Measurements from ENCODE around the gene SCARB2.

The SCARB2 gene

DNA sequence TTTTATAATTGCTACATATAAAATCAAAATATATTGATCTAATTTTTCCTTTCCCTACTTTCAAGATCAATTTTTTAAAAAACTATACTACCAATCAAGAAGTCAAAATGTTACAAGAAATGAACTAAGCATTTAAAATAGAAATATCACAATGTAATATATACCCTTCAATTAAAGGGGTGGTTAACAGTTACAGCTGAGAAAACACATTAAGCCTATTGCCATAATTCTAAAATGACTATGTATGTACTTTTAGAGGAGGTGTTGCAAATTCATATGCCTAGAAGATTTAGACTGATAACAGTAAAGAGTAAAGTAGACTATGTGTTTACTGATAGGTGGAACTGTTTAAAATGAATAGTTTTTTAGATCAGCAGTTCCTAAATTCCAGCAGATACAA, 69.1 kb downstream of the SCARB2 start:
- no peak for DNase-seq

DNA sequence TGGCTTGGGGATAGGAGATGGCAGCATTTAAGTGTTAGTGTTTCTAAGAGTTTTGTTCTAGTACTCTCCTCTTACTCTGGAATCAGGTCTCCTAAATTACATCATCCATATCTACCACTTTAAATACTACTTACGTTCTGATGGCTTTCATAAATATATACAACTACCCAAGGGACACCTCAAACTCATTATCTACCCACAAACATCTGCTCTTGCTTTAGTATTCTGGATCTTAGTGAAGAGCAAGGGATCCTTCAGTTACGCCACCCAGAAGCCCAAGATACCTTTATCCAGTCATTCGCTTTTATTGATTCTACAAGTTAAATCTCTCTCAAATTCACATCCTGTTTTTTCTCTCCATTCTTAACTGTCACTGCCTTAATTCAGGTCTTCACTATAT, 72.4 kb downstream of the SCARB2 start:
- DNase-seq, result no peak

DNA sequence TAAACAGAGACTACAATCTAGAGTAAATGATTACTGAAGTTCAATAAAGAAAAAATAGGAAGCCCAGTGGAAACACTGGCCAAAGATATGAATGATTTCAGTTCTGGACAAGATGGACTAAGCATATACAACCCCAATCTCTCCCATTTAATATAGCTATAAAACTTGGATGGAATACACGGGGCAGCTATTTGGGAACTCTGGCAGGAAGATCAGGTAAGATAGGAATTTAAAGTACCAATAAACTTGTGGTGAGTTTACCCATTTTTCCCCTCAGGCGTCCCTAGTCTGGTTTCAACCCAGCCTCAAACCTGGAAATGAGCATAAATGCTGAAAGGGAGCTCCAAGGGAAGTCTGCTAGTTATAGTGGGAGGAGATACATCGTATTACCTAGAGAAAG, 85.9 kb downstream of the SCARB2 start:
- DNase-seq, result no peak

DNA sequence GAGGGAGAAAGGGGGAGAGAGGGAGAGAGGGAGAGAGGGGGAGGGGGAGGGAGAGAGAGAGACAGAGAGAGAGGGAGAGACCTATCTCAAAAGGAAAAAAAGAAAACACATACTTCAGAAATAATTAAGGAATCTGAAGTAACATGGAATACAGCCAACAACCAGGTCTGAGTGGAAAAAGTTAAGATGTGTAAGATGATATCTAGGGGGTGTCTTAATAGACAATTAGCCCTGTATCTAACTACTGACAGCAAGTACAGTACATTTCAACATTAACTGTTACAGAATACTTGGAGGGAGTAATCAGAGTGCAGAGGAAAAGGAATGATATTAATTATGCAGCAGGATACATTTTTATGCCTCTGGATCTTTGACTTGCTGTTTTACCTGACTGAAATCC, 87.8 kb downstream of the SCARB2 start:
- DNase-seq, result no peak

DNA sequence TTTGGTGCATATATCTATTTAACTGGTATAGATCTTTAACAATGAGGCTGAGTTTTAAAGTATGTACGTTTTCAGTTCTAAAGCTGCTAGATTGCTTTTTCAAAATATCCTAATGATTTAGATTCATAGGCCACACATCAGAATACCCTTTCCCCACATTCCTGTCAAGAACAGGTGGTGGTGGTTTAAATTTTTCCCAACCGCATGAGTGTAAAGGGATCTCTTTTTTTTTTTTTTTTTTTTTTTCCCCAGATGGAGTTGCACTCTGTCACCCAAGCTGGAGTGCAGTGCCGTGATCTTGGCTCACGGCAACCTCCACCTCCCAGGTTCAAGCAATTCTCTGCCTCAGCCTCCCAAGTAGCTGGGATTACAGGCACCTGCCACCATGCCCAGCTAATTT, 93.4 kb downstream of the SCARB2 start:
- DNase-seq, result no peak

DNA sequence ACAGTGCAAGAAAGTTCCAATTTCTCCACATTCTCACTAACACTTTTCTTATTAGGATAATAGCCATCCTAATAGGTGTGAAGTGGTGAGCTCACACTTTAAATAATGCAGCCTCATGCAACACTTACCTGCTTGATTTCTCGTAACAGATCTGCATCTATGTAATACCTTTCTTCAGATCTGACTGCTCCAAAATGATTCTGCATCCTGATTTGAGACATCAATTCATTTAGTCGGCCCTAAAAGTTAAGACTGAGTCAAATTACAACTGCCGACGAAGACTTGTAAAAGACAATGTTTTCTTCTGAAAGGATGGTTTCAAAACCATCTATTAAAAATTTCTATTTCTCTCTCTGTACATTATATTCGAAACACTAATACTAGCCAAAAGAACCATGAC, 96.1 kb downstream of the SCARB2 start:
- DNase-seq, result no peak

DNA sequence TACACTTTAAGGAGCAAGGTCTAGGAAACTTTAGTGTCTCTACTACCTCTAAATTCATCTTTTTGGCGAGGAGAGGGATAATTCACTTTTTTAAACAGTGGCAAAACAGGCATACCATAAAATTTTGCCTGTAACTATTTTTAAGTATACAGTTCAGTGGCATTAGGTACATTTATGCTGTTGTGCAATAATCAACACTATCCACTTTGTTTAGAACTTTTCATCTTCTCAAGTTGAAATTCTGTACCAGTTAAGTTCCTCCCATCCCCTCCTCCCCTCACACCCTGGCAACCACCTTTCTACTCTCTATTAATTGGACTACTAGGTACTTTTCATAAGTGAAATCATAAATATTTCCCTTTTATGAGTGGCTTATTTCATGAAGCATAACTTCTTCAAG, 96.8 kb downstream of the SCARB2 start:
- DNase-seq, result no peak

Data from NCI-H1930 (cell line).